ENCODE data around the gene INAFM1.
A peak's percentile ranks its signal among the peaks of the same experiment; 100 is the strongest.
"Not testable (repeated sequence)": the region's sequence is repeated elsewhere in the genome, so short reads cannot be mapped to it uniquely, and the experiment has no call there.

INAFM1 gene

GRCh38 chr19:47260476-47260875 lies 14.2 kb upstream of the INAFM1 start:
- peaks cover 4 to 15% of the 10 kb centered on the region in 2 donors for H3K4me1 ChIP-seq (ENCODE audit: control insufficient read depth in 1 of 2, insufficient read depth in 2 of 2, low read length in 2 of 2)
- no peak overlapping the region for H3K4me3 ChIP-seq (ENCODE audit: low read depth in 1 of 2, low read length in 2 of 2)
- H3K36me3 ChIP-seq (ENCODE audit: control insufficient read depth in 1 of 2, insufficient read depth in 2 of 2, low read length in 2 of 2) = peaks cover 25 to 53% of the 10 kb centered on the region in 2 donors
- no peaks in the 10 kb centered on the region for H3K27me3 ChIP-seq (ENCODE audit: low read depth, low read length)
- H3K9me3 ChIP-seq (ENCODE audit: control insufficient read depth in 1 of 2, low read length in 2 of 2) = no peaks in the 10 kb centered on the region
- no peak overlapping the region for H3K27ac ChIP-seq (ENCODE audit: low read length)

GRCh38 chr19:47261946-47262793 lies 12.5 kb upstream of the INAFM1 start:
- H3K4me3 ChIP-seq (ENCODE audit: low read depth in 1 of 2, low read length in 2 of 2); H3K9me3 ChIP-seq (ENCODE audit: control insufficient read depth in 1 of 2, low read length in 2 of 2); H3K27me3 ChIP-seq (ENCODE audit: low read depth, low read length); H3K27ac ChIP-seq (ENCODE audit: low read length): not testable (repeated sequence)
- peaks cover 4 to 12% of the 10 kb centered on the region in 2 donors for H3K4me1 ChIP-seq (ENCODE audit: control insufficient read depth in 1 of 2, insufficient read depth in 2 of 2, low read length in 2 of 2)
- peaks cover 28 to 64% of the 10 kb centered on the region in 2 donors for H3K36me3 ChIP-seq (ENCODE audit: control insufficient read depth in 1 of 2, insufficient read depth in 2 of 2, low read length in 2 of 2)

GRCh38 chr19:47264629-47265028 lies 10.1 kb upstream of the INAFM1 start:
- Histone ChIP-seq H3K27me3 (ENCODE audit: low read depth, low read length) (no peaks in the 10 kb centered on the region), H3K4me1 (ENCODE audit: control insufficient read depth in 1 of 2, insufficient read depth in 2 of 2, low read length in 2 of 2) (no peaks in the 10 kb centered on the region), H3K27ac (ENCODE audit: low read length) (no peak overlapping the region), H3K4me3 (ENCODE audit: low read depth in 1 of 2, low read length in 2 of 2) (no peak overlapping the region), H3K9me3 (ENCODE audit: control insufficient read depth in 1 of 2, low read length in 2 of 2) (no peaks in the 10 kb centered on the region), H3K36me3 (ENCODE audit: control insufficient read depth in 1 of 2, insufficient read depth in 2 of 2, low read length in 2 of 2) (peaks cover 21 to 60% of the 10 kb centered on the region in 2 donors)

GRCh38 chr19:47266401-47266941 lies 8.2 kb upstream of the INAFM1 start:
- Histone ChIP-seq H3K27me3 (ENCODE audit: low read depth, low read length) (no peaks in the 10 kb centered on the region), H3K36me3 (ENCODE audit: control insufficient read depth in 1 of 2, insufficient read depth in 2 of 2, low read length in 2 of 2) (peaks cover 16 to 57% of the 10 kb centered on the region in 2 donors), H3K9me3 (ENCODE audit: control insufficient read depth in 1 of 2, low read length in 2 of 2) (no peaks in the 10 kb centered on the region), H3K27ac (ENCODE audit: low read length) (no peak overlapping the region), H3K4me1 (ENCODE audit: control insufficient read depth in 1 of 2, insufficient read depth in 2 of 2, low read length in 2 of 2) (no peaks in the 10 kb centered on the region), H3K4me3 (ENCODE audit: low read depth in 1 of 2, low read length in 2 of 2) (no peak overlapping the region)

GRCh38 chr19:47267350-47267759 lies 7.3 kb upstream of the INAFM1 start:
- no peak overlapping the region for H3K27ac ChIP-seq (ENCODE audit: low read length)
- no peaks in the 10 kb centered on the region for H3K27me3 ChIP-seq (ENCODE audit: low read depth, low read length)
- peaks cover 16 to 62% of the 10 kb centered on the region in 2 donors for H3K36me3 ChIP-seq (ENCODE audit: control insufficient read depth in 1 of 2, insufficient read depth in 2 of 2, low read length in 2 of 2)
- H3K9me3 ChIP-seq (ENCODE audit: control insufficient read depth in 1 of 2, low read length in 2 of 2) = no peaks in the 10 kb centered on the region
- peaks cover 0 to under 1% of the 10 kb centered on the region in 2 donors for H3K4me1 ChIP-seq (ENCODE audit: control insufficient read depth in 1 of 2, insufficient read depth in 2 of 2, low read length in 2 of 2)
- H3K4me3 ChIP-seq (ENCODE audit: low read depth in 1 of 2, low read length in 2 of 2) = no peak overlapping the region

GRCh38 chr19:47268028-47268427 lies 6.7 kb upstream of the INAFM1 start:
- Histone ChIP-seq H3K9me3 (ENCODE audit: control insufficient read depth in 1 of 2, low read length in 2 of 2) (no peaks in the 10 kb centered on the region), H3K27me3 (ENCODE audit: low read depth, low read length) (no peaks in the 10 kb centered on the region), H3K36me3 (ENCODE audit: control insufficient read depth in 1 of 2, insufficient read depth in 2 of 2, low read length in 2 of 2) (peaks cover 16 to 61% of the 10 kb centered on the region in 2 donors), H3K4me1 (ENCODE audit: control insufficient read depth in 1 of 2, insufficient read depth in 2 of 2, low read length in 2 of 2) (peaks cover 0 to 8% of the 10 kb centered on the region in 2 donors), H3K27ac (ENCODE audit: low read length) (no peak overlapping the region), H3K4me3 (ENCODE audit: low read depth in 1 of 2, low read length in 2 of 2) (no peak overlapping the region)

GRCh38 chr19:47269596-47269995 lies 5.1 kb upstream of the INAFM1 start:
- H3K4me3 ChIP-seq (ENCODE audit: low read depth in 1 of 2, low read length in 2 of 2) = no peak overlapping the region
- peaks cover 16 to 59% of the 10 kb centered on the region in 2 donors for H3K36me3 ChIP-seq (ENCODE audit: control insufficient read depth in 1 of 2, insufficient read depth in 2 of 2, low read length in 2 of 2)
- H3K9me3 ChIP-seq (ENCODE audit: control insufficient read depth in 1 of 2, low read length in 2 of 2) = no peaks in the 10 kb centered on the region
- no peaks in the 10 kb centered on the region for H3K27me3 ChIP-seq (ENCODE audit: low read depth, low read length)
- no peak overlapping the region for H3K27ac ChIP-seq (ENCODE audit: low read length)
- H3K4me1 ChIP-seq (ENCODE audit: control insufficient read depth in 1 of 2, insufficient read depth in 2 of 2, low read length in 2 of 2) = peaks cover 0 to 11% of the 10 kb centered on the region in 2 donors

GRCh38 chr19:47270408-47270807 lies 4.3 kb upstream of the INAFM1 start:
- Histone ChIP-seq H3K4me1 (ENCODE audit: control insufficient read depth in 1 of 2, insufficient read depth in 2 of 2, low read length in 2 of 2) (peaks cover 2 to 16% of the 10 kb centered on the region in 2 donors), H3K27me3 (ENCODE audit: low read depth, low read length) (no peaks in the 10 kb centered on the region), H3K36me3 (ENCODE audit: control insufficient read depth in 1 of 2, insufficient read depth in 2 of 2, low read length in 2 of 2) (peaks cover 16 to 51% of the 10 kb centered on the region in 2 donors), H3K4me3 (ENCODE audit: low read depth in 1 of 2, low read length in 2 of 2) (no peak overlapping the region), H3K9me3 (ENCODE audit: control insufficient read depth in 1 of 2, low read length in 2 of 2) (no peaks in the 10 kb centered on the region), H3K27ac (ENCODE audit: low read length) (no peak overlapping the region)

- no peak overlapping the region for H3K27ac ChIP-seq (ENCODE audit: low read length)
- no peaks in the 10 kb centered on the region for H3K9me3 ChIP-seq (ENCODE audit: control insufficient read depth in 1 of 2, low read length in 2 of 2)
- H3K27me3 ChIP-seq (ENCODE audit: low read depth, low read length) = no peaks in the 10 kb centered on the region
- peaks cover 13 to 41% of the 10 kb centered on the region in 2 donors for H3K36me3 ChIP-seq (ENCODE audit: control insufficient read depth in 1 of 2, insufficient read depth in 2 of 2, low read length in 2 of 2)
- no peak overlapping the region for H3K4me3 ChIP-seq (ENCODE audit: low read depth in 1 of 2, low read length in 2 of 2)
- H3K4me1 ChIP-seq (ENCODE audit: control insufficient read depth in 1 of 2, insufficient read depth in 2 of 2, low read length in 2 of 2) = peaks cover 6 to 23% of the 10 kb centered on the region in 2 donors
Observed at GRCh38 chr19:47271949-47272348, 2.7 kb upstream of the INAFM1 start.

- no peaks in the 10 kb centered on the region for H3K9me3 ChIP-seq (ENCODE audit: control insufficient read depth in 1 of 2, low read length in 2 of 2)
Observed at GRCh38 chr19:47272448-47273312, 2.0 kb upstream of the INAFM1 start.

More at GRCh38 chr19:47272448-47273312, 2.0 kb upstream of the INAFM1 start:
- Histone ChIP-seq H3K4me3 (ENCODE audit: low read depth in 1 of 2, low read length in 2 of 2) (peak overlapping the region; percentile 72 to 86), H3K27ac (ENCODE audit: low read length) (peak overlapping the region; percentile 99), H3K27me3 (ENCODE audit: low read depth, low read length) (no peaks in the 10 kb centered on the region), H3K36me3 (ENCODE audit: control insufficient read depth in 1 of 2, insufficient read depth in 2 of 2, low read length in 2 of 2) (peaks cover 8 to 34% of the 10 kb centered on the region in 2 donors), H3K4me1 (ENCODE audit: control insufficient read depth in 1 of 2, insufficient read depth in 2 of 2, low read length in 2 of 2) (peaks cover 6 to 24% of the 10 kb centered on the region in 2 donors)

Measured in muscle layer of duodenum (tissue), 2 donors.